ENCODE measurements around the gene PARM1. TPM values are rescaled to one million over a fixed set of nuclear protein-coding genes. Genes with fewer than 3 reads are reported as not detected.

The PARM1 gene, protein sequence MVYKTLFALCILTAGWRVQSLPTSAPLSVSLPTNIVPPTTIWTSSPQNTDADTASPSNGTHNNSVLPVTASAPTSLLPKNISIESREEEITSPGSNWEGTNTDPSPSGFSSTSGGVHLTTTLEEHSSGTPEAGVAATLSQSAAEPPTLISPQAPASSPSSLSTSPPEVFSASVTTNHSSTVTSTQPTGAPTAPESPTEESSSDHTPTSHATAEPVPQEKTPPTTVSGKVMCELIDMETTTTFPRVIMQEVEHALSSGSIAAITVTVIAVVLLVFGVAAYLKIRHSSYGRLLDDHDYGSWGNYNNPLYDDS
- 0.50 to 0.62 TPM (median 0.55 TPM) in 5 replicates for total RNA-seq (2022; extraction: Qiagen RNA extraction)

DNA sequence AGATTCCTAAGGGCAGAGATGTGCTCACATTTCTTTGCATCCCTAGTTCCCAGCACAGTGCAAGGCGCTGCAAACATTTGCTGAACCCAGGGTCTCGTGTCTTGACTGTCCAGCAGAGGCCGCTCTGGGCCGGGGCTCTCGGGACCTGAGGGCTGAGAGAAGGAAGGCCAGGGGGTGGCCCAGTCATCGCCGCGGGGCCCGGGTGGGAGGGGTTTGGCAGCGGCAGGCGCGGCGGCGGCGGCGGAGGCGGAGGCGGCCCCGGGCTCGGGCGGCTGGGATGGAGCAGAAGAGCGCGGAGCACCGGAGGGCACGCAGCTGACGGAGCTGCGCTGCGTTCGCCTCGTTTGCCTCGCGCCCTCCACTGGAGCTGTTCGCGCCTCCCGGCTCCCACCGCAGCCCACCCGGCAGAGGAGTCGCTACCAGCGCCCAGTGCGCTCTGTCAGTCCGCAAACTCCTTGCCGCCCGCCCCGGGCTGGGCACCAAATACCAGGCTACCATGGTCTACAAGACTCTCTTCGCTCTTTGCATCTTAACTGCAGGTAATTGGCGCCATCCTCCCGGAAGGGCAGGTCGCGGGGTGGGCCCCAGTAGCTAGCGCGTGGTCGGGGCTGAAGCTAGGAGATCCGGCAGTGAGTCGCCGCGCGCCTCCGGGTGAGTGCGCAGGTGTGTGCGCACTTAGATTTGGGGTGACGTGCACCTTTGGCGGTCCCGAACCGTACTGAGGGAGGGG, at the start of gene PARM1:
Gene PARM1, plus strand, starts transcription at position 285 of the 730 bp plus-strand sequence. Its CDS starts 212 bp downstream, at position 497.

Other genes starting within 250 kb of the PARM1 start
- 0.86 to 1.4 TPM (median 1.0 TPM) in 5 replicates for gene BTC, start 138.6 kb upstream of the PARM1 start, total RNA-seq (2022; extraction: Qiagen RNA extraction)

Measured in A549 treated with Hydrocortisone at 1 μM for 4 hours (cell line).